Measurements from ENCODE around the gene LYPLA2. TPM values are rescaled to one million over a fixed set of nuclear protein-coding genes. Genes with fewer than 3 reads are reported as not detected.

LYPLA2 gene
- total and polyA plus RNA-seq, 12 donors, result 22.0 to 54.5 (median 27.0) TPM

DNA sequence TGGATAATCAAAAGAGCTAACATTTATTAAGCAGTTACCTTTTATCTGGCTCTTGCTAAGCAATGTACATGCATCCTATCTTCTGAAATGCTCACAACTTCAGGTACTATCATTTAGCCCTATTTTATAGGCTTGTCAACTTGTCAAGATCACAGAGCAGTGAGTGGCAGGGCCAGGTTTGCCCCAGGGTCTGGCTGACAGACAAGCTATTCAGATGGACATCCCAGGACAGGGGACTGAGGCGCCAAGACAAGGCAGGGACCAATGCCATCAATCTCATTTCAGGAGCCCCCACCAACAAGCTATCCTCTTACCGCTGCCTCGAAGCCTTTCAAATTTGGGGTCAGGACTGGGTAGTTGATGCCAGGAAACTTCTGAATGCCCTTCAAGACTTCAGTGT is 25.4 kb downstream of the LYPLA2 start:
- no peak for TF ChIP-seq CTCF (IDR thresholded peaks at IDR 0.05)
- ATAC-seq (no peak), DNase-seq (no peak)
- H3K27ac ChIP-seq, result no peak overlapping the region
- WGBS, 2 donors, result 97 to 99% methylated on average over 3 of the region's 3 CpGs
- no peaks in the 10 kb centered on the region for H3K9me3 ChIP-seq
- no peak overlapping the region for H3K4me3 ChIP-seq
- H3K36me3 ChIP-seq, result peaks cover 0 to 90% (median 58%) of the 10 kb centered on the region in 9 donors
- peaks cover 0 to 1% (median 0%) of the 10 kb centered on the region in 9 donors for H3K4me1 ChIP-seq
- no peaks in the 10 kb centered on the region for H3K27me3 ChIP-seq
- intact Hi-C loops (cut with DNase I), result loop anchor here in 4 of 10 donors (10.0 kb wide), 3 partner anchors 48 to 98 kb away; partner anchors contain the start of genes FUCA1 (in 3 of the 4) and CNR2 (in 1 of the 4)

GRCh38 chr1:23816906-23817305 is 26.0 kb downstream of the LYPLA2 start:
- H3K36me3 ChIP-seq, result peaks cover 0 to 85% (median 52%) of the 10 kb centered on the region in 9 donors
- no peak overlapping the region for H3K27ac ChIP-seq
- ATAC-seq (no peak), DNase-seq (no peak)
- no peaks in the 10 kb centered on the region for H3K27me3 ChIP-seq
- no peaks in the 10 kb centered on the region for H3K9me3 ChIP-seq
- H3K4me1 ChIP-seq, result no peaks in the 10 kb centered on the region
- intact Hi-C loops (cut with DNase I), result loop anchor here in 4 of 10 donors (10.0 kb wide), 3 partner anchors 48 to 98 kb away; partner anchors contain the start of genes FUCA1 (in 3 of the 4) and CNR2 (in 1 of the 4)
- TF ChIP-seq CTCF (IDR thresholded peaks at IDR 0.05), result no peak
- H3K4me3 ChIP-seq, result no peak overlapping the region

- no peak overlapping the region for H3K4me3 ChIP-seq
- 91 to 92% methylated on average over 3 of the region's 3 CpGs for WGBS, 2 donors
Measured at GRCh38 chr1:23817633-23818032, 26.7 kb downstream of the LYPLA2 start.

DNA sequence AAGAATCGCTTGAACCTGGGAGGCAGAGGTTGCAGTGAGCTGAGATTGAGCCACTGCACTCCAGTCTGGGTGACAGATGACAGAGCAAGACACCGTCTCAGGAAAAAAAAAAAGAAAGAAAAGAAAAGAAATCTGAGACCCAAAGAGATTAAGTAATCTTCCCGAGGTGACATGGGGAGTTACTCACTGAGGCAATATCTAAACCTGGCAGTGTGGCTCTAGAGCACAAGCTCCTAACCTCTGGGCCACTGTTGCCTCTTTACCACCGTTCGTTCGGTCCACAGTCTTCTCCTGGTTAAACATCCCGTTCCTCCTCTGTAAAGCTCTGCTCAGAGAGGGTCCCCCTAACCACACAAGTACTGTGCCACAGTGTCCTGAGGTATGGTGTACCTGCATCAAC is 32.8 kb downstream of the LYPLA2 start:
- TF ChIP-seq CTCF (IDR thresholded peaks at IDR 0.05), result no peak
- intact Hi-C loops (cut with DNase I), result loop anchor here in 2 of 10 donors (5.0 to 10.0 kb wide), 2 partner anchors 44 to 201 kb away; partner anchors contain the start of gene FUCA1 (in 1 of the 2)
- WGBS, 2 donors, result 80 to 81% methylated on average over 7 of the region's 7 CpGs
- DNase-seq (no peak), ATAC-seq (no peak)
- Histone ChIP-seq H3K4me3 (peak overlapping the region in 2 of 10 donors; percentile 84 to 89), H3K4me1 (peaks cover 2 to 22% (median 14%) of the 10 kb centered on the region in 9 donors), H3K27me3 (no peaks in the 10 kb centered on the region), H3K36me3 (peaks cover 0 to 17% (median 0%) of the 10 kb centered on the region in 9 donors), H3K9me3 (no peaks in the 10 kb centered on the region), H3K27ac (peak overlapping the region in 1 of 10 donors; percentile 98)

More at GRCh38 chr1:23817633-23818032, 26.7 kb downstream of the LYPLA2 start:
- Histone ChIP-seq H3K27ac (no peak overlapping the region), H3K36me3 (peaks cover 0 to 79% (median 47%) of the 10 kb centered on the region in 9 donors), H3K4me1 (no peaks in the 10 kb centered on the region), H3K27me3 (no peaks in the 10 kb centered on the region), H3K9me3 (no peaks in the 10 kb centered on the region)
- no peak for DNase-seq
- no peak for ATAC-seq
- no peak for TF ChIP-seq CTCF (IDR thresholded peaks at IDR 0.05)
- intact Hi-C loops (cut with DNase I), result loop anchor here in 4 of 10 donors (10.0 kb wide), 3 partner anchors 47 to 97 kb away; partner anchors contain the start of genes FUCA1 (in 3 of the 4) and CNR2 (in 1 of the 4)
